BLaER1 (cell line): Measurements from ENCODE around the gene FCHSD2.
"Not testable (repeated sequence)": the region's sequence is repeated elsewhere in the genome, so short reads cannot be mapped to it uniquely, and the experiment has no call there.

Experiments
- H3K27ac ChIP-seq: shearing (Covaris generic); formaldehyde crosslinking; 2 replicates; pipeline ENCODE4 v1.8.1; 2022
- H3K27me3 ChIP-seq: shearing (Covaris generic); formaldehyde crosslinking; 2 replicates; pipeline ENCODE4 v1.8.1; 2022
- H3K36me3 ChIP-seq: shearing (Covaris generic); formaldehyde crosslinking; 2 replicates; pipeline ENCODE4 v1.8.1; 2022
- H3K4me1 ChIP-seq: shearing (Covaris generic); formaldehyde crosslinking; 2 replicates; pipeline ENCODE4 v1.8.1; 2022
- H3K4me2 ChIP-seq: shearing (Covaris generic); formaldehyde crosslinking; 2 replicates; pipeline ENCODE4 v1.8.1; 2022
- H3K4me3 ChIP-seq: shearing (Covaris generic); formaldehyde crosslinking; 2 replicates; pipeline ENCODE4 v1.8.1; 2022
- H3K9ac ChIP-seq: shearing (Covaris generic); formaldehyde crosslinking; 2 replicates; pipeline ENCODE4 v1.8.1; 2022
- H3K9me3 ChIP-seq: shearing (Covaris generic); formaldehyde crosslinking; 2 replicates; pipeline ENCODE4 v1.8.1; 2022
- H4K20me1 ChIP-seq: shearing (Covaris generic); formaldehyde crosslinking; 2 replicates; pipeline ENCODE4 v1.8.1; 2022
- Cebpa-rat ChIP-seq: shearing (Covaris generic); IDR thresholded peaks from 2 replicates; pipeline ENCODE4 v1.8.1; 2022

Gene FCHSD2

GRCh38 chr11:72863916-72864315 is 278.2 kb downstream of the FCHSD2 start:
- Histone ChIP-seq H3K9me3 (no peaks in the 10 kb centered on the region), H3K4me3 (no peak overlapping the region), H3K4me1 (no peaks in the 10 kb centered on the region), H3K36me3 (peaks cover 64% of the 10 kb centered on the region), H3K27me3 (no peaks in the 10 kb centered on the region), H3K9ac (no peak overlapping the region), H4K20me1 (0 out of 2 replicates have a peak, but pooled peaks cover 9% of the 10 kb centered on the region), H3K27ac (no peak overlapping the region), H3K4me2 (no peak overlapping the region)
- TF ChIP-seq Cebpa-rat: no peak

- Histone ChIP-seq H3K9ac (no peak overlapping the region), H3K27me3 (no peaks in the 10 kb centered on the region), H3K9me3 (no peaks in the 10 kb centered on the region), H3K36me3 (peaks cover 63% of the 10 kb centered on the region), H3K4me3 (no peak overlapping the region), H3K4me2 (no peak overlapping the region), H3K4me1 (no peaks in the 10 kb centered on the region), H3K27ac (no peak overlapping the region), H4K20me1 (0 out of 2 replicates have a peak, but pooled peaks cover 9% of the 10 kb centered on the region)
- no peak for TF ChIP-seq Cebpa-rat
Measured at GRCh38 chr11:72863091-72863490, 279.0 kb downstream of the FCHSD2 start.

GRCh38 chr11:72860592-72860991 is 281.5 kb downstream of the FCHSD2 start:
- Histone ChIP-seq H4K20me1 (0 out of 2 replicates have a peak, but pooled peaks cover 16% of the 10 kb centered on the region), H3K36me3 (peaks cover 49% of the 10 kb centered on the region), H3K9me3 (no peaks in the 10 kb centered on the region), H3K4me3 (no peak overlapping the region), H3K27me3 (no peaks in the 10 kb centered on the region), H3K4me2 (no peak overlapping the region), H3K9ac (no peak overlapping the region), H3K4me1 (no peaks in the 10 kb centered on the region), H3K27ac (no peak overlapping the region)
- TF ChIP-seq Cebpa-rat: no peak

- no peak overlapping the region for H3K27ac ChIP-seq
- H3K36me3 ChIP-seq: peaks cover 49% of the 10 kb centered on the region
- 0 out of 2 replicates have a peak, but pooled peaks cover 17% of the 10 kb centered on the region for H4K20me1 ChIP-seq
- no peaks in the 10 kb centered on the region for H3K4me1 ChIP-seq
- no peak overlapping the region for H3K4me3 ChIP-seq
- no peak overlapping the region for H3K9ac ChIP-seq
- TF ChIP-seq Cebpa-rat: no peak
- no peak overlapping the region for H3K4me2 ChIP-seq
- no peaks in the 10 kb centered on the region for H3K27me3 ChIP-seq
- no peaks in the 10 kb centered on the region for H3K9me3 ChIP-seq
Measured at GRCh38 chr11:72860010-72860409, 282.1 kb downstream of the FCHSD2 start.

GRCh38 chr11:72859126-72859525 is 283.0 kb downstream of the FCHSD2 start:
- Histone ChIP-seq H3K4me3 (no peak overlapping the region), H4K20me1 (0 out of 2 replicates have a peak, but pooled peaks cover 11% of the 10 kb centered on the region), H3K27me3 (no peaks in the 10 kb centered on the region), H3K36me3 (peaks cover 45% of the 10 kb centered on the region), H3K4me2 (no peak overlapping the region), H3K4me1 (no peaks in the 10 kb centered on the region), H3K9me3 (no peaks in the 10 kb centered on the region), H3K9ac (no peak overlapping the region), H3K27ac (no peak overlapping the region)
- no peak for TF ChIP-seq Cebpa-rat

- not testable (repeated sequence) for H3K4me3 ChIP-seq, H3K27ac ChIP-seq, H3K27me3 ChIP-seq, H3K4me1 ChIP-seq, H3K4me2 ChIP-seq, H3K9ac ChIP-seq, H3K9me3 ChIP-seq, H4K20me1 ChIP-seq
- H3K36me3 ChIP-seq: peaks cover 41% of the 10 kb centered on the region
Measured at GRCh38 chr11:72858267-72858666, 283.9 kb downstream of the FCHSD2 start.

GRCh38 chr11:72856551-72857345 is 285.4 kb downstream of the FCHSD2 start:
- H3K4me2 ChIP-seq: no peak overlapping the region
- H3K36me3 ChIP-seq: peaks cover 38% of the 10 kb centered on the region
- H3K9ac ChIP-seq: no peak overlapping the region

GRCh38 chr11:72856065-72856464 is 286.1 kb downstream of the FCHSD2 start:
- no peaks in the 10 kb centered on the region for H3K9me3 ChIP-seq
- no peak overlapping the region for H3K27ac ChIP-seq
- no peak overlapping the region for H3K9ac ChIP-seq
- no peaks in the 10 kb centered on the region for H3K27me3 ChIP-seq
- no peak for TF ChIP-seq Cebpa-rat
- peaks cover 16% of the 10 kb centered on the region; the same call in 1 of the 2 replicates for H4K20me1 ChIP-seq
- H3K4me1 ChIP-seq: no peaks in the 10 kb centered on the region
- no peak overlapping the region for H3K4me3 ChIP-seq
- peaks cover 34% of the 10 kb centered on the region for H3K36me3 ChIP-seq
- H3K4me2 ChIP-seq: no peak overlapping the region

More at GRCh38 chr11:72856551-72857345, 285.4 kb downstream of the FCHSD2 start:
- Histone ChIP-seq H4K20me1 (peaks cover 16% of the 10 kb centered on the region; the same call in 1 of the 2 replicates), H3K4me1 (no peaks in the 10 kb centered on the region), H3K27ac (no peak overlapping the region), H3K4me3 (no peak overlapping the region), H3K9me3 (no peaks in the 10 kb centered on the region), H3K27me3 (no peaks in the 10 kb centered on the region)
- no peak for TF ChIP-seq Cebpa-rat

- no peak overlapping the region for H3K4me2 ChIP-seq
- no peaks in the 10 kb centered on the region for H3K4me1 ChIP-seq
- H3K9me3 ChIP-seq: no peaks in the 10 kb centered on the region
- H3K9ac ChIP-seq: no peak overlapping the region
- H3K27ac ChIP-seq: no peak overlapping the region
- H3K36me3 ChIP-seq: peaks cover 30% of the 10 kb centered on the region
- H3K27me3 ChIP-seq: no peaks in the 10 kb centered on the region
- no peak overlapping the region for H3K4me3 ChIP-seq
- peaks cover 25% of the 10 kb centered on the region for H4K20me1 ChIP-seq
- no peak for TF ChIP-seq Cebpa-rat
Measured at GRCh38 chr11:72851726-72852125, 290.4 kb downstream of the FCHSD2 start.

- Histone ChIP-seq H3K4me3 (no peak overlapping the region), H3K9ac (no peak overlapping the region), H3K4me2 (no peak overlapping the region), H4K20me1 (peaks cover 21% of the 10 kb centered on the region), H3K9me3 (no peaks in the 10 kb centered on the region), H3K36me3 (peaks cover 38% of the 10 kb centered on the region), H3K4me1 (no peaks in the 10 kb centered on the region), H3K27me3 (no peaks in the 10 kb centered on the region), H3K27ac (no peak overlapping the region)
- no peak for TF ChIP-seq Cebpa-rat
Measured at GRCh38 chr11:72850832-72851231, 291.3 kb downstream of the FCHSD2 start.
